Activated T-cell treated with anti-CD3 and anti-CD28 coated beads for 48 hours (primary cell): ENCODE data around the gene ARHGEF12.

ENCODE experiments used
- DNase-seq: peaks from one replicate; pipeline ENCODE4 v3.0.0-alpha.2; 2020; ENCODE audit warnings: low read depth

The ARHGEF12 gene

GRCh38 chr11:120517801-120518291 lies 181.6 kb downstream of the ARHGEF12 start:
- DNase-seq: no peak

- DNase-seq: no peak
Observed at GRCh38 chr11:120518356-120518755, 182.1 kb downstream of the ARHGEF12 start.

DNA sequence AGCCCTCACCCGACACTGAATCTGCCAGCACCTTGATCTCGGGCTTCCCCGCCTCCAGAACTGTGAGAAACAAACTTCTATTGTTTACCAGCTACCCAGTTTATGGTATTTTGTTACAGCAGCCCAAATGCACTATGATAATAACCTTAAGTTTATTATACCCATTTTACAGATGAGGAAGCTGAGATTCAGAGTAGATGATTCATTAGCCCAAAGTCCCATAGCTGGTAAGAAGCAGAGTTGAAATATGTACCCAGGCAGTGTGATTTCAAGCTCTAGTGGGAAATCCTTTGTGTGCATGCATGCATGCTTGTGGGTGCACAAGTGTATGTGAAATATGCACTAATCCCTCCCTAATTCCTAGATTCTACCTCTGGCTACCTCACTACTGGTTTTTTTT lies 183.3 kb downstream of the ARHGEF12 start:
- DNase-seq: no peak

DNA sequence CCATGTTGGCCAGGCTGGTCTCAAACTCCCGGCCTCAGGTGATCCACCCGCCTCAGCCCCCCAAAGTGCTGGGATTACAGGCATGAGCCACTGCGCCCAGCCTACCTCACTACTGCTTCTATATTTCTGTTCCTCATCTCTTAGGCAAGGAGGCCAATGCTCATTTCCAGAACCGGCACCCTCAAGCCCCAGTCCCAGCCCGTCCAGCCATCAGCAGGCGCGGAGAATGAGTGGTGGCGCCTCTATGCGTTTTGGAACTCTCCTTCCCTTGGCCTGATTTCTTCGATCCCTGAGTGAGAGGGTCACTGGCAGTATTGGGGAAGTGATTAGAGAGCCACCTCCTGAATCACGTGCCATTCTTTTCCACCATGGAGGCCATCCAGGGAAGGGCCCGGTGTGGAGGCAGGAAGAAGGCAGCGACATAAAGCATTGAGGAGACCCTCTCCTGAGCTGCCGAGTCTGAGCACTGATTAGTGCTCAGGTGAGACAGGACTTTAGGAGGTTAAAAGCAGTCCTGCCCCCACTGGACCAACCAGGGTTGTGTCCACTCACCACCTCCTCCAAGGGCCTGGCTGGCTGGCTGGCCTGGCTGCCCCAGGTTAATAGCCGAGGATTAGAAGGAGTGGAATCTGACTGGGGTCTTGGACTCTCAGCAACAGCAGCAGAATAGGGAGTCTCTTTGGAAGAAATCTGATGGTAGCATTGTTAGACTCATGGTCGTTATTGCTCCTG lies 184.0 kb downstream of the ARHGEF12 start:
- DNase-seq: no peak

- no peak for DNase-seq
Observed at GRCh38 chr11:120521176-120521575, 185.0 kb downstream of the ARHGEF12 start.

- DNase-seq: no peak
Observed at GRCh38 chr11:120522021-120522420, 185.8 kb downstream of the ARHGEF12 start.

DNA sequence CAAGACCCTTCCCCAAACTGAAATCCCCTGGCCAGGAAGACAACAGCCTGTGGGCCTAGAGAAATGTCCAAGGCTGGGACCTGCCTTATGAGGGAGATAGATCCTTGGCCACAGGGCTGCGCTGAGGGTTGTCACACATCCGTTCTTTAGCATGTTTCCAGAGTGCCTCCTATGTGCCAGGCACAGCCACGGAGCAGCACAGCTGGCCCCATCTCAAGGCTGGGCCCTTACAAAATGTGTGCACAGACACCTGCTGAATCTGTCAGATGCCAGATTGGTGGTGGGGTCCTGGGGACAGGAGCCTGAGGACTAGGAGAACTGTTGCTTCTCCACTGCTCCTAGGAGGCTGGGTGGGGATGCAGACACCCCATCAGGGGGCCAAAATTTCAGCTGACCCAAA lies 186.5 kb downstream of the ARHGEF12 start:
- DNase-seq: no peak

DNA sequence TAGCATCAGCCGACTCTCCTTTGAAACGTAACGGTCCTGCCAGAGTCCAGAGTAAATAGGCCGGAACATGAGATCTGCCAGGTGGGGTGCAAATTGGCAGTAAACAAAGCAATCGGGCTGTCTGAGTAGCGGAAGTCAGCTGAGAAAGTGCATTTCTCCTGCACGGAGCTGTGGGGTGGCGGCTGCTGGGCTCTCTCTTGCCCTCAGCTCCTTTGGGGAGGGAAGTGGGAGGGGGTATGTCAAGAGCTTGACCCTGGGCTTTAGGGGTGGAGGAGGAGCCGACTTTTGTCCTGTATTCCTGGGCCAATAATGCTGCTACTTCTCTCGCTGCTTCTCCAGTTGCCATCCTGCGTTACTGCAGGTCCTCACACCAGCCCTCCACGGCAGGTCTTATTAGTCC lies 187.0 kb downstream of the ARHGEF12 start:
- no peak for DNase-seq

- DNase-seq: no peak
Observed at GRCh38 chr11:120524536-120525085, 188.4 kb downstream of the ARHGEF12 start.

- DNase-seq: no peak
Observed at GRCh38 chr11:120525261-120526171, 189.3 kb downstream of the ARHGEF12 start.

DNA sequence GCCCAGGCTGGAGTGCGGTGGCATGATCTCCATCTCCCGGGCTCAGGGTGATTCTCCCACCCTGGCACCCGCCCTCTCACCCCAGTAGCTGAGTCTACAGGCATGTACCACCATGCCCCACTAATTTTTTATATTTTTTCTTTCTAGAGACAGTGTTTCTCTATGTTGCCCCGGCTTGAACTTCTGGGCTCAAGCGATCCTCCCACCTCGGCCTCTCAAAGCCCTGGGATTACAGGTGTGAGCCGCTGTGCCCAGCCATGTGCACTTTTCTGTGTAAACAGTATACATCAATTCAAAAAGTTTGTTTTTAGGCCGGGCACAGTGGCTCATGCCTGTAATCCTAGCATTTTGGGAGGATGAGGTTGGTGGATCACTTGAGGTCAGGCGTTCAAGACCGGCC lies 190.0 kb downstream of the ARHGEF12 start:
- DNase-seq: no peak

- no peak for DNase-seq
Observed at GRCh38 chr11:120527111-120527761, 191.0 kb downstream of the ARHGEF12 start.

DNA sequence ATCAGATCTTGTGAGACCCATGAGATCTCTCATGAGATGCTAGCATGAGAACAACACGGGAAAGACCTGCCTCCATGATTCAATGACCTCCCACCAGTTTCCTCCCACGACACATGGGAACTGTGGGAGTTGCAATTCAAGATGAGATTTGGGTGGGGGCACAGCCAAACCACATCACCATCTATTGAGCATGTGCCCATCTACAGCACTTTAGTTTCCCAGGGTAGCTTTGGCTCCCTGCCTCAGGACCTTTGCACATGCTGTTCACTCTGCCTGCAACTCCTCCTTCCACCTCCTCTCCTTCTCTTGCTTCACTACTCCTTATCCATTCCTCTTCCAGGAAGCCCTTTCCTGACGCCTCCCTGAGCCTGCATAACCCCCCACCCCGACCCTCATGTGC lies 192.5 kb downstream of the ARHGEF12 start:
- DNase-seq: no peak

GRCh38 chr11:120529214-120529613 lies 193.0 kb downstream of the ARHGEF12 start:
- no peak for DNase-seq

- DNase-seq: no peak
Observed at GRCh38 chr11:120529911-120530310, 193.7 kb downstream of the ARHGEF12 start.

DNA sequence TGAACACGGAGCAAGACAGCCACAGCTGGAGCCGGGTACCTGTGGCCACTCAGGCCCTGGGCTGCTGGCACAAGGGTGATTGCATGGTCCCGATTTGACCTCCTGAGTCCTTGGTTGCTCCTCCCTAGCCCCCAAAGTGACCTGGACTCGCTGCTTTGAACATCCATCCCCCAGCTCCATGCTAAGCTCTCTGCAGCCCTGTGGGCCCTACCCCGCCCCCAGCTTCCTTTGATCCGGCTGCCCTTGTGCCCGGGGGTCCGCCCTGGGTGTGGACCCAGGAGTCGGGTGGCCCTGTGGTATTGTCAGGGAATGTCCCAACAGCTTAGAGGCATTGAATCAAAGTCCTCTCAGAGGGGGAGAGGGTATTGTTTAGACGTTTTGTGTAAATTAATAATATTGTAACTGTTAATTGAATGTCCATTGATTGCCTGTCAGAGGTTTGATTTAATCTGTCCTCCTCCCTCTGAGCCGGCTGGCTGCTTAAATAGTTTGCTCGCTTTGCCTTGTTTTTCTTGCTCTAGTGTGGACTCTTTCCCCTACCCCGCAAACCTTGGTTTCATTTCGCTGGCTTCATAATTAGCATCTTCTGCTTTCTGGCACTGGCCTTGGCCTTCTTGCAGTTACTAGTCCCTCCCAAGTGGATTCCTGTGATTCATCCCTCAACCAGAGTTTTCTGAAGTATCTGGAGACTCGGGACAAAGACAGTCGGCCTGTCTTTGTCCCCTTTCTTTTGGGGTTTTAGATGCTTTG lies 196.0 kb downstream of the ARHGEF12 start:
- no peak for DNase-seq

- DNase-seq: no peak
Observed at GRCh38 chr11:120532832-120533196, 196.6 kb downstream of the ARHGEF12 start.

- DNase-seq: no peak
Observed at GRCh38 chr11:120536091-120536796, 200.0 kb downstream of the ARHGEF12 start.

DNA sequence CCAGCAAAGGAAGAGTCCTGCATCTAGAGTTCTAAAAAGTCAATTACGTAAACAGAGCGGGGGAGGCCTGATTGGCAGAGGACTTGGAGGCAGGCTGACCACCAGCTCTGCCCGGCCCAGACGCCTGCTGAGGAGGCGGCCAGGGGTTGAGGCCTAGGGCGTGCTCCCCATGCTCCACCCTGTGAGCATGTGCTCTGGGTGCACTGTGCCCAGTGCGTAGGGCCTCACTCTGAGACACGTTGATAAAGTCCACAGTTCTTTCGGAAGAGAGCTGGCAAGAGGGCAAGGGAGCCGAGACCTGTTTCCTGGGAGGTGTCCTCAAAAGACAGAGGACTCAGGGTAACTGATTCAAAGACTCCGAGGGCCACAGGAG lies 200.6 kb downstream of the ARHGEF12 start:
- DNase-seq: no peak

DNA sequence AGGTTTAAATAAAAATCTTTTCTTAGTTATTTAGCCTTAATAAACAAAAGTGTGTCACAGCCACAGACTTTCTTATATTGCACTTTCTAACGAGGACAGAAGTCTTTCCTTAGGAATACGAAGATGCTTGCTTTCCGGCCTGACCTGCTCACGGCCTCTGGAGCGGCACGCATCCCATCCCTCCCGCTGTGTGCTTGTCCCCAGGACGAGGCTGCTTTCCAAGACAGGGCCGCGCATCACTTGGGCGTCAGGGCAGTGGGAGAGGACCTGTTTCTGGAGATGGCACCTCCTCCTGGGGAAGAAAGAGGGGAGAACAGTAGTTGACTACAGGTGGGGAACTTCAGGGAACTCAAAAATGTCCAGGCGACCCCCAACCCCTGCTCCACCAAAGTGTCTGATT lies 201.8 kb downstream of the ARHGEF12 start:
- DNase-seq: no peak

GRCh38 chr11:120538707-120539106 lies 202.5 kb downstream of the ARHGEF12 start:
- DNase-seq: no peak
